ENCODE data around the gene AZGP1.
"Not testable (repeated sequence)": the region's sequence is repeated elsewhere in the genome, so short reads cannot be mapped to it uniquely, and the experiment has no call there.

Gene AZGP1

GRCh38 chr7:99997545-99998137 is 21.8 kb upstream of the AZGP1 start:
- DNase-seq (ENCODE audit: low spot score), result no peak

- DNase-seq (ENCODE audit: low spot score), result no peak
Observed at GRCh38 chr7:99996755-99997544, 21.1 kb upstream of the AZGP1 start.

- DNase-seq (ENCODE audit: low spot score), result no peak
Observed at GRCh38 chr7:99994819-99995218, 19.0 kb upstream of the AZGP1 start.

- DNase-seq (ENCODE audit: low spot score), result no peak
Observed at GRCh38 chr7:99992330-99993038, 16.7 kb upstream of the AZGP1 start.

- DNase-seq (ENCODE audit: low spot score), result not testable (repeated sequence)
Observed at GRCh38 chr7:99991543-99991942, 15.7 kb upstream of the AZGP1 start.

- DNase-seq (ENCODE audit: low spot score), result no peak
Observed at GRCh38 chr7:99990460-99990852, 14.6 kb upstream of the AZGP1 start.

- no peak for DNase-seq (ENCODE audit: low spot score)
Observed at GRCh38 chr7:99987846-99988245, 12.0 kb upstream of the AZGP1 start.

- DNase-seq (ENCODE audit: low spot score), result not testable (repeated sequence)
Observed at GRCh38 chr7:99987306-99987705, 11.5 kb upstream of the AZGP1 start.

GRCh38 chr7:99984593-99984992 is 8.8 kb upstream of the AZGP1 start:
- no peak for DNase-seq (ENCODE audit: low spot score)

GRCh38 chr7:99981066-99981465 is 5.2 kb upstream of the AZGP1 start:
- not testable (repeated sequence) for DNase-seq (ENCODE audit: low spot score)

GRCh38 chr7:99980448-99980872 is 4.6 kb upstream of the AZGP1 start:
- not testable (repeated sequence) for DNase-seq (ENCODE audit: low spot score)

- not testable (repeated sequence) for DNase-seq (ENCODE audit: low spot score)
Observed at GRCh38 chr7:99979814-99980225, 4.0 kb upstream of the AZGP1 start.

GRCh38 chr7:99976626-99977025 is 795 bp upstream of the AZGP1 start:
- DNase-seq (ENCODE audit: low spot score), result no peak

GRCh38 chr7:99974681-99975080 is 1.1 kb downstream of the AZGP1 start:
- no peak for DNase-seq (ENCODE audit: low spot score)

- not testable (repeated sequence) for DNase-seq (ENCODE audit: low spot score)
Observed at GRCh38 chr7:99973817-99974216, 2.0 kb downstream of the AZGP1 start.

- no peak for DNase-seq (ENCODE audit: low spot score)
Observed at GRCh38 chr7:99971242-99971641, 4.6 kb downstream of the AZGP1 start.

GRCh38 chr7:99969813-99970212 is 6.0 kb downstream of the AZGP1 start:
- not testable (repeated sequence) for DNase-seq (ENCODE audit: low spot score)

GRCh38 chr7:99969298-99969697 is 6.5 kb downstream of the AZGP1 start:
- DNase-seq (ENCODE audit: low spot score), result no peak

- DNase-seq (ENCODE audit: low spot score), result no peak
Observed at GRCh38 chr7:99958564-99959227, 17.1 kb downstream of the AZGP1 start.

GRCh38 chr7:99955247-99955646 is 20.6 kb downstream of the AZGP1 start:
- DNase-seq (ENCODE audit: low spot score), result no peak

- not testable (repeated sequence) for DNase-seq (ENCODE audit: low spot score)
Observed at GRCh38 chr7:99954643-99955042, 21.2 kb downstream of the AZGP1 start.

- no peak for DNase-seq (ENCODE audit: low spot score)
Observed at GRCh38 chr7:99953649-99954048, 22.2 kb downstream of the AZGP1 start.

Measured in hepatic stellate cell (primary cell).